ENCODE results near the gene NFIX.
A peak's percentile ranks its signal among the peaks of the same experiment; 100 is the strongest.

Gene NFIX

DNA sequence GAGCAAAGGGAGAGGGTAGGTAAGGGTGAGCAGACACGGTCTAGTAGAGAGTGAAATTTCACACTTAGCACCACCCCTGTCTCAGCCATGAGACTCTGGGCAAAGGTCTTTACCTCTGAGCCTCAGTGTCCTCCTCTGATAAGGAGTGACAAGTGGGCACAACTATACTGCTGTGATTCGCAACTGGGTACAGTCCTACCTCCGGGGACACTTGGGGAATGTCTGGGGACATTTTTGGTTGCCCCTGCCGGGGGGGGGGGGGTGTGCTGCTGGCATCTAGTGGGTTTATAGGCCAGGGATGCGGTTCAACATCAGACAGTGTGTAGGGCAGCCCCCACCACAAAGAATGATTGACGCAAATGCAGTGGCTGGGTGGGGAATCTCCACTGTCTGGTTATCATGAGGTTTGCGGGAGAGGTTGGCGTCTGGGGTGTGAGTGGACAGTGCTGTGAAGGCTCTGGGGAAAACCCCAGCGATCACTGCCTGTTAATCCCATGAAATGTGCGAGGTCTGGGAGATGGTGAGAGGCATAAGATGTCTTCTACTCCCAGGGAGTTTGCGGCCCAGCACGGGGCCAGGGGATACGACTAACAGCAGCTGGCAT, 127.1 kb downstream of the NFIX start:
- TF ChIP-seq EZH2 (IDR thresholded peaks at IDR 0.05; ENCODE audit: borderline replicate concordance, low read depth, low read length, severe bottlenecking) (no peak), CTCF (IDR thresholded peaks at IDR 0.05; ENCODE audit: borderline replicate concordance, extremely low read depth, low read length, poor library complexity, severe bottlenecking) (no peak)
- H3K4me3 ChIP-seq (ENCODE audit: low read depth in 1 of 2, low read length in 2 of 2): no peak overlapping the region
- no peak overlapping the region for H3K27ac ChIP-seq (ENCODE audit: low read length)
- no peak overlapping the region for H2AFZ ChIP-seq (ENCODE audit: low read depth, low read length)
- H3K36me3 ChIP-seq (ENCODE audit: insufficient read depth, low read length): peaks cover 59% of the 10 kb centered on the region
- DNase-seq: no peak
- peaks cover 91% of the 10 kb centered on the region for H3K79me2 ChIP-seq (ENCODE audit: insufficient read depth, low read length)
- H3K9me3 ChIP-seq (ENCODE audit: insufficient read depth, low read length, severe bottlenecking): no peaks in the 10 kb centered on the region
- no peak for ATAC-seq (ENCODE audit: insufficient read depth, low read depth)
- peak overlapping the region; percentile 0; the same call in 1 of the 2 replicates for H3K4me2 ChIP-seq (ENCODE audit: insufficient read depth, low read length)
- no peaks in the 10 kb centered on the region for H3K27me3 ChIP-seq (ENCODE audit: insufficient read depth, low read length, poor library complexity)
- peaks cover 67% of the 10 kb centered on the region for H4K20me1 ChIP-seq (ENCODE audit: insufficient read depth, low read length)
- peaks cover 29% of the 10 kb centered on the region for H3K4me1 ChIP-seq (ENCODE audit: insufficient read depth, low read length)
- no peak overlapping the region for H3K9ac ChIP-seq (ENCODE audit: low read depth, low read length)

GRCh38 chr19:13122980-13123957, 128.0 kb downstream of the NFIX start:
- Histone ChIP-seq H3K27ac (ENCODE audit: low read length) (no peak overlapping the region), H2AFZ (ENCODE audit: low read depth, low read length) (no peak overlapping the region), H3K27me3 (ENCODE audit: insufficient read depth, low read length, poor library complexity) (no peaks in the 10 kb centered on the region), H3K9ac (ENCODE audit: low read depth, low read length) (no peak overlapping the region), H4K20me1 (ENCODE audit: insufficient read depth, low read length) (peaks cover 74% of the 10 kb centered on the region), H3K4me1 (ENCODE audit: insufficient read depth, low read length) (peaks cover 23% of the 10 kb centered on the region), H3K9me3 (ENCODE audit: insufficient read depth, low read length, severe bottlenecking) (no peaks in the 10 kb centered on the region), H3K36me3 (ENCODE audit: insufficient read depth, low read length) (peaks cover 59% of the 10 kb centered on the region), H3K4me3 (ENCODE audit: low read depth in 1 of 2, low read length in 2 of 2) (no peak overlapping the region), H3K4me2 (ENCODE audit: insufficient read depth, low read length) (no peak overlapping the region), H3K79me2 (ENCODE audit: insufficient read depth, low read length) (peaks cover 96% of the 10 kb centered on the region)
- no peak for DNase-seq
- no peak for TF ChIP-seq CTCF (IDR thresholded peaks at IDR 0.05; ENCODE audit: borderline replicate concordance, extremely low read depth, low read length, poor library complexity, severe bottlenecking)
- TF ChIP-seq EZH2 (IDR thresholded peaks at IDR 0.05; ENCODE audit: borderline replicate concordance, low read depth, low read length, severe bottlenecking): no peak
- ATAC-seq (ENCODE audit: insufficient read depth, low read depth): no peak

DNA sequence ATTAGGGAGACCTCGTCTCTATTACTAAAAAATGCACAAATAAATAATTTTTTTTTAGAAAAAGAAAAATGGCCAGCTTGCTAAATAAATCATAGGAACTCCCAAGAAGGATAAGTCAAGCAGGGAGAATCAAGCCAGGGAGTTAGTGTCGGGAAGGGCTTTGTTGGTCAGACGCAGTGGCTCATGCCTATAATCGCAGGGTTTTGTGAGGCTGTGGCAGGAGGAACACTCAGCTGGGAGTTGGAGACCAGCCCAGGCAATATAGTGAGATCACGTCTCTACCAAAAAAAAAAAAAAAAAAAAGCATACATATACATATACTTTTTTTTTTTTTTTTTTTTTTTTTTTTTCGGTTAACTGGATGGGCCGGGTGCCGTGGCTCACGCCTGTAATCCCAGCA, 131.8 kb downstream of the NFIX start:
- no peak overlapping the region for H3K9ac ChIP-seq (ENCODE audit: low read depth, low read length)
- peaks cover 42% of the 10 kb centered on the region for H3K36me3 ChIP-seq (ENCODE audit: insufficient read depth, low read length)
- ATAC-seq (ENCODE audit: insufficient read depth, low read depth): no peak
- no peaks in the 10 kb centered on the region for H3K9me3 ChIP-seq (ENCODE audit: insufficient read depth, low read length, severe bottlenecking)
- no peak overlapping the region for H3K27ac ChIP-seq (ENCODE audit: low read length)
- no peak overlapping the region for H3K4me2 ChIP-seq (ENCODE audit: insufficient read depth, low read length)
- H3K4me1 ChIP-seq (ENCODE audit: insufficient read depth, low read length): no peaks in the 10 kb centered on the region
- no peaks in the 10 kb centered on the region for H3K27me3 ChIP-seq (ENCODE audit: insufficient read depth, low read length, poor library complexity)
- no peak for TF ChIP-seq EZH2 (IDR thresholded peaks at IDR 0.05; ENCODE audit: borderline replicate concordance, low read depth, low read length, severe bottlenecking)
- TF ChIP-seq CTCF (IDR thresholded peaks at IDR 0.05; ENCODE audit: borderline replicate concordance, extremely low read depth, low read length, poor library complexity, severe bottlenecking): no peak
- H4K20me1 ChIP-seq (ENCODE audit: insufficient read depth, low read length): peaks cover 76% of the 10 kb centered on the region
- no peak for DNase-seq
- no peak overlapping the region for H3K4me3 ChIP-seq (ENCODE audit: low read depth in 1 of 2, low read length in 2 of 2)
- no peak overlapping the region for H2AFZ ChIP-seq (ENCODE audit: low read depth, low read length)
- peaks cover 93% of the 10 kb centered on the region for H3K79me2 ChIP-seq (ENCODE audit: insufficient read depth, low read length)
